Hepatocyte (in vitro differentiated cells): ENCODE results near the gene PODXL2. TPM values are rescaled to one million over a fixed set of nuclear protein-coding genes. Genes with fewer than 3 reads are reported as not detected.

Experiments used
- DNase-seq: peaks from one replicate; pipeline ENCODE4 v3.0.0-alpha.2; 2016; ENCODE audit warnings: low spot score
- H2AFZ ChIP-seq: fragments of 200-600 bp; sonication (generic); 2 replicates; pipeline ENCODE4 v1.6.0; 2016; ENCODE audit warnings: antibody characterized with exemption, mild to moderate bottlenecking
- H3K27ac ChIP-seq: fragments of 200-600 bp; sonication (generic); 2 replicates; pipeline ENCODE4 v1.5.1; 2016; ENCODE audit warnings: mild to moderate bottlenecking
- H3K27me3 ChIP-seq: fragments of 200-600 bp; sonication (generic); 2 replicates; pipeline ENCODE4 v1.6.1; 2016
- H3K36me3 ChIP-seq: fragments of 200-600 bp; sonication (generic); replicated peaks from 2 replicates; pipeline ENCODE4 v1.5.1; 2016; ENCODE audit warnings: low read depth; ENCODE audit not compliant: insufficient read depth
- H3K4me1 ChIP-seq: fragments of 200-600 bp; sonication (generic); 2 replicates; pipeline ENCODE4 v1.5.1; 2016; ENCODE audit warnings: mild to moderate bottlenecking, moderate library complexity; ENCODE audit not compliant: insufficient read depth
- H3K4me2 ChIP-seq: fragments of 200-600 bp; sonication (generic); 2 replicates; pipeline ENCODE4 v1.6.0; 2016
- H3K4me3 ChIP-seq: fragments of 200-600 bp; sonication (generic); 2 replicates; pipeline ENCODE4 v1.5.1; 2016; ENCODE audit warnings: mild to moderate bottlenecking
- H3K79me2 ChIP-seq: fragments of 200-600 bp; sonication (generic); 2 replicates; pipeline ENCODE4 v1.6.0; 2017; ENCODE audit warnings: mild to moderate bottlenecking
- H3K9me2 ChIP-seq: fragments of 200-600 bp; sonication (generic); replicated peaks from 2 replicates; pipeline ENCODE4 v1.6.0; 2017; ENCODE audit warnings: mild to moderate bottlenecking; ENCODE audit not compliant: insufficient read depth
- H3K9me3 ChIP-seq: fragments of 200-600 bp; sonication (generic); 2 replicates; pipeline ENCODE4 v1.5.1; 2016; ENCODE audit warnings: low read depth, mild to moderate bottlenecking
- H4K20me1 ChIP-seq: fragments of 200-600 bp; sonication (generic); 2 replicates; pipeline ENCODE4 v1.6.0; 2016; ENCODE audit warnings: mild to moderate bottlenecking; ENCODE audit not compliant: insufficient read depth, poor library complexity, severe bottlenecking
- EZH2 ChIP-seq: fragments of 200-600 bp; sonication (generic); IDR thresholded peaks from 2 replicates; pipeline ENCODE4 v1.6.1; 2016; ENCODE audit warnings: antibody characterized with exemption, mild to moderate bottlenecking, borderline replicate concordance
- EZH2phosphoT487 ChIP-seq: fragments of 200-600 bp; sonication (generic); IDR thresholded peaks from one replicate; pipeline ENCODE4 v1.6.1; 2018; ENCODE audit warnings: antibody characterized with exemption, mild to moderate bottlenecking, low read depth, moderate library complexity; ENCODE audit not compliant: unreplicated experiment, severe bottlenecking
- WGBS: methylation state at CpG from one replicate; pipeline ENCODE4 v1.1.6; 2016; ENCODE audit warnings: low lambda C conversion rate; ENCODE audit errors: missing lambda C conversion rate; 5-methylcytosine and 5-hydroxymethylcytosine counted together
- polyA plus RNA-seq: library from polyadenylated mRNA; unstranded; fragments of >200 nt; fragmentation: Nextera tagmentation; extraction: Ambion mirVana; gene quantifications from 2 replicates; pipeline ENCODE4 v1.2.1, GENCODE V29; 2016
- total RNA-seq: library from RNA; depleted of rRNA; stranded (reverse); fragments of >200 nt; gene quantifications from 2 replicates; pipeline ENCODE4 v1.2.3, GENCODE V29; 2014
- TF ChIP-seq, protein P1 (sequence below): fragments of 200-600 bp; sonication (generic); IDR thresholded peaks from 2 replicates; pipeline ENCODE4 v1.5.1; 2016; ENCODE audit warnings: antibody characterized with exemption, mild to moderate bottlenecking; ENCODE audit not compliant: poor library complexity

The PODXL2 gene
- total and polyA plus RNA-seq, 2 experiments from 2014 or later, result 5.1 to 6.4 TPM

DNA sequence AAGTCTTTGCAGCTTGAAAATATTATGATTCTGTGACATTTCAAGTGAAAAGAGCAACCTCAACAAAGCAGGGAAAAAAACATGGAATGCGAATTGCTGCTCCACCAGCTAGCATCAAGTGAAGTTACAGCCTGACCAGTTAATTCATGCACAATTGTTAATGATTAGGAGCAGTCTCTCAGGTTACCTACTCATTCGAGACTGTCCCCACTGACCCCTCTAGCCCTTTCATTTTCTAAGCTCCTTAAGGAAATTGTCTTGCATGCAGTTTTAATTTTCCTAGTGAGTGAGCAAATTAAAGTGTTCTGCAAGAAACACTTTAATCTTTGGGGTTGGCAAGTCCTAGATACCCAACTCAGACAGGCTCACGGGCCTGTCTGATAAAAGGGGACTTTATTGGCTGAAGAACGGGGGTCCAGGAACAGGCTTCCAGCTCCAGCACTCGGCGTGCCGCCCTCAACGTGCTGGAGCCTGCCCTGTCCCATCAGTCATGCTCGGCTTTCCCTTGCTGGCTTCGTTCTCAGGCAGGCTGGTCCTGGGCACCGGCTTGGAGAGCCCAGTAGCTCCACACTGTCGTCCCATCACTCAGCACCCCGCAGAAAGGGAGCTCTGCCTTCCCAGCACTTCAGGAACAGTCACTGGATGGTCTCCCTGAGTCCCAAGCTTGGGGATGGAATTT is 18.3 kb downstream of the PODXL2 start:
- Histone ChIP-seq H3K4me3 (no peak overlapping the region), H2AFZ (no peak overlapping the region), H3K36me3 (no peaks in the 10 kb centered on the region), H3K27me3 (no peaks in the 10 kb centered on the region), H3K9me2 (no peaks in the 10 kb centered on the region), H3K4me2 (no peak overlapping the region), H4K20me1 (no peaks in the 10 kb centered on the region), H3K79me2 (no peaks in the 10 kb centered on the region), H3K4me1 (no peaks in the 10 kb centered on the region), H3K27ac (no peak overlapping the region), H3K9me3 (no peaks in the 10 kb centered on the region)
- WGBS, result 84% methylated on average over 11 of the region's 13 CpGs
- no peak for DNase-seq
- TF ChIP-seq, protein P1, sequence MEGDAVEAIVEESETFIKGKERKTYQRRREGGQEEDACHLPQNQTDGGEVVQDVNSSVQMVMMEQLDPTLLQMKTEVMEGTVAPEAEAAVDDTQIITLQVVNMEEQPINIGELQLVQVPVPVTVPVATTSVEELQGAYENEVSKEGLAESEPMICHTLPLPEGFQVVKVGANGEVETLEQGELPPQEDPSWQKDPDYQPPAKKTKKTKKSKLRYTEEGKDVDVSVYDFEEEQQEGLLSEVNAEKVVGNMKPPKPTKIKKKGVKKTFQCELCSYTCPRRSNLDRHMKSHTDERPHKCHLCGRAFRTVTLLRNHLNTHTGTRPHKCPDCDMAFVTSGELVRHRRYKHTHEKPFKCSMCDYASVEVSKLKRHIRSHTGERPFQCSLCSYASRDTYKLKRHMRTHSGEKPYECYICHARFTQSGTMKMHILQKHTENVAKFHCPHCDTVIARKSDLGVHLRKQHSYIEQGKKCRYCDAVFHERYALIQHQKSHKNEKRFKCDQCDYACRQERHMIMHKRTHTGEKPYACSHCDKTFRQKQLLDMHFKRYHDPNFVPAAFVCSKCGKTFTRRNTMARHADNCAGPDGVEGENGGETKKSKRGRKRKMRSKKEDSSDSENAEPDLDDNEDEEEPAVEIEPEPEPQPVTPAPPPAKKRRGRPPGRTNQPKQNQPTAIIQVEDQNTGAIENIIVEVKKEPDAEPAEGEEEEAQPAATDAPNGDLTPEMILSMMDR, result no peak
- TF ChIP-seq EZH2, result no peak
- TF ChIP-seq EZH2phosphoT487, result no peak

DNA sequence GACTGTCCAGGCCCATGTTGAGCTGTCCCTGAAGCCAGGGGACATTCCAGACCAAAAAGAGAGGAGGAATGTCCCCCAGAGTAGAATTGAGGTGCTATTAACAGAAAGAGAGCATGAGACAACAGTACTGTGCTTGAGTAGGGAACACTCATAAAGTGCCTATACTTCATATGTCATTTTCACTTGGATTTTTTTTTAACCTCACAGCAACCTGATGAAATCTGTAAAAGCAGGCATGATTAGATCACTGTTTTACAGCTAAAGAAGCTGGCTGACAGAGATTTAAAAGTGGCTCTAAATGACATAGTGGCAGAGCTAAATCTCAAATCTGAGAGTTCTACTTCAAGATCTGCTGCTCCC is 18.8 kb downstream of the PODXL2 start:
- no peak overlapping the region for H3K4me2 ChIP-seq
- H3K9me2 ChIP-seq, result no peaks in the 10 kb centered on the region
- no peak overlapping the region for H3K4me3 ChIP-seq
- H3K9me3 ChIP-seq, result no peaks in the 10 kb centered on the region
- no peaks in the 10 kb centered on the region for H4K20me1 ChIP-seq
- TF ChIP-seq EZH2phosphoT487 (no peak), EZH2 (no peak)
- TF ChIP-seq, protein P1, result no peak
- no peaks in the 10 kb centered on the region for H3K27me3 ChIP-seq
- H3K4me1 ChIP-seq, result no peaks in the 10 kb centered on the region
- no peaks in the 10 kb centered on the region for H3K79me2 ChIP-seq
- H3K36me3 ChIP-seq, result no peaks in the 10 kb centered on the region
- H3K27ac ChIP-seq, result no peak overlapping the region
- DNase-seq, result no peak
- no peak overlapping the region for H2AFZ ChIP-seq

DNA sequence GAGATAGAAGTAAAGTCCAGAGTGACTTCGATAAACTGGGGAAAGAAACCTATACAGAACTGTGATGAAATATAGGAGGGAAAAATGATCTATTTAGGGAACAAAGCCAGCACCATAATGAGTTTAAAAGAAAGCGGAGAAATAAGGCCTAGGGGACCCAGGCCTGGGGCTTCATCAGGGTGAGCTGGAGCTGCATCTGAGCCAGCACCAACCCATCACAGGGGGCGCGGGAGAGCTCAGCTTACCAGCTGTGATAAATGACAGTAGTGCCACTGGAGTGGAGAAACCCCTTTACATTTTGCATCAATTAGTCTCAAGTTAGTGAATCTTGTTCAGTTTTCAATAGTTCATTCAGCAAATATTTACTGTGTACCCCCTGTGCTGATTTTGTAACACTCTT is 21.3 kb downstream of the PODXL2 start:
- Histone ChIP-seq H4K20me1 (no peaks in the 10 kb centered on the region), H3K9me3 (no peaks in the 10 kb centered on the region), H3K4me1 (no peaks in the 10 kb centered on the region), H3K36me3 (no peaks in the 10 kb centered on the region), H3K4me3 (no peak overlapping the region), H3K9me2 (no peaks in the 10 kb centered on the region), H3K4me2 (no peak overlapping the region), H3K27me3 (no peaks in the 10 kb centered on the region), H2AFZ (no peak overlapping the region), H3K27ac (no peak overlapping the region), H3K79me2 (no peaks in the 10 kb centered on the region)
- DNase-seq, result no peak
- TF ChIP-seq, protein P1, result no peak
- TF ChIP-seq EZH2phosphoT487 (no peak), EZH2 (no peak)
- WGBS, result 95% methylated on average over 4 of the region's 4 CpGs
